SK-N-SH treated with all-trans-retinoic acid at 6 μM for 48 hours (cell line): ENCODE results near the gene IL17RD.

Source experiments
- ATAC-seq: fragments of 200-7000 bp; cut with Tn5 transposase; 3 replicates; pipeline ENCODE4 v1.9.1; 2020; ENCODE audit warnings: mild to moderate bottlenecking, moderate library complexity
- ARNTL ChIP-seq: fragments of 450-650 bp; formaldehyde crosslinking; IDR thresholded peaks from 2 replicates; pipeline ENCODE4 v1.5.0; 2020; ENCODE audit warnings: low read depth, mild to moderate bottlenecking, moderate library complexity, borderline replicate concordance
- BACH2 ChIP-seq: fragments of 250-450 bp; sonication (Bioruptor Pico); IDR thresholded peaks from 2 replicates; pipeline ENCODE4 v1.9.0; 2021; ENCODE audit warnings: mild to moderate bottlenecking, borderline replicate concordance
- CREB5 ChIP-seq: fragments of 250-450 bp; sonication (Bioruptor Pico); IDR thresholded peaks from 2 replicates; pipeline ENCODE4 v1.5.1; 2020; ENCODE audit warnings: low read depth, mild to moderate bottlenecking, moderate library complexity
- CSDC2 ChIP-seq: fragments of 250-450 bp; sonication (Bioruptor Pico); IDR thresholded peaks from 2 replicates; pipeline ENCODE4 v1.5.0; 2020; ENCODE audit warnings: mild to moderate bottlenecking, moderate library complexity
- CSRNP3 ChIP-seq: fragments of 250-450 bp; sonication (Bioruptor Pico); IDR thresholded peaks from 2 replicates; pipeline ENCODE4 v1.5.1; 2021; ENCODE audit warnings: mild to moderate bottlenecking, moderate library complexity
- ESRRG ChIP-seq: fragments of 250-450 bp; sonication (Bioruptor Pico); IDR thresholded peaks from 2 replicates; pipeline ENCODE4 v1.6.1; 2021; ENCODE audit warnings: mild to moderate bottlenecking
- GLIS3 ChIP-seq: fragments of 250-450 bp; sonication (Bioruptor Pico); IDR thresholded peaks from 2 replicates; pipeline ENCODE4 v1.5.0; 2020; ENCODE audit warnings: mild to moderate bottlenecking, moderate library complexity
- ISL1 ChIP-seq: fragments of 250-450 bp; sonication (Bioruptor Pico); IDR thresholded peaks from 2 replicates; pipeline ENCODE4 v2.1.2; 2022; ENCODE audit warnings: mild to moderate bottlenecking, moderate library complexity
- OSR1 ChIP-seq: fragments of 250-450 bp; sonication (Bioruptor Pico); IDR thresholded peaks from 2 replicates; pipeline ENCODE4 v1.8.0; 2022; ENCODE audit warnings: moderate library complexity, mild to moderate bottlenecking, inconsistent platforms
- PATZ1 ChIP-seq: fragments of 250-450 bp; sonication (Bioruptor Pico); IDR thresholded peaks from 2 replicates; pipeline ENCODE4 v1.8.0; 2020; ENCODE audit warnings: mild to moderate bottlenecking, moderate library complexity, borderline replicate concordance
- PPARA ChIP-seq: fragments of 250-450 bp; sonication (Bioruptor Pico); IDR thresholded peaks from 2 replicates; pipeline ENCODE4 v1.5.0; 2020; ENCODE audit warnings: mild to moderate bottlenecking, borderline replicate concordance
- RARB ChIP-seq: fragments of 250-450 bp; sonication (Bioruptor Pico); IDR thresholded peaks from 2 replicates; pipeline ENCODE4 v1.8.0; 2021; ENCODE audit warnings: mild to moderate bottlenecking, moderate library complexity
- SNAI2 ChIP-seq: fragments of 250-450 bp; sonication (Bioruptor Pico); IDR thresholded peaks from 2 replicates; pipeline ENCODE4 v1.5.0; 2020; ENCODE audit warnings: mild to moderate bottlenecking, moderate library complexity
- TCF4 ChIP-seq: fragments of 250-450 bp; sonication (Bioruptor Pico); IDR thresholded peaks from 2 replicates; pipeline ENCODE4 v1.8.0; 2021; ENCODE audit warnings: mild to moderate bottlenecking, moderate library complexity, borderline replicate concordance
- TOX ChIP-seq: fragments of 250-450 bp; sonication (Bioruptor Pico); IDR thresholded peaks from 2 replicates; pipeline ENCODE4 v1.8.0; 2021; ENCODE audit warnings: mild to moderate bottlenecking, moderate library complexity, borderline replicate concordance
- ZC3H10 ChIP-seq: fragments of 250-450 bp; sonication (Bioruptor Pico); IDR thresholded peaks from 2 replicates; pipeline ENCODE4 v1.5.1; 2021; ENCODE audit warnings: mild to moderate bottlenecking, moderate library complexity
- ZFP3 ChIP-seq: fragments of 250-450 bp; sonication (Bioruptor Pico); IDR thresholded peaks from 2 replicates; pipeline ENCODE4 v1.5.0; 2020; ENCODE audit warnings: mild to moderate bottlenecking, moderate library complexity
- ZFP30 ChIP-seq: fragments of 450-650 bp; formaldehyde crosslinking; IDR thresholded peaks from 2 replicates; pipeline ENCODE4 v1.5.0; 2022; ENCODE audit warnings: mild to moderate bottlenecking, moderate library complexity
- ZNF565 ChIP-seq: fragments of 450-650 bp; formaldehyde crosslinking; conservative IDR thresholded peaks from 2 replicates; pipeline ENCODE4 v1.5.0; 2020; ENCODE audit warnings: low read depth, mild to moderate bottlenecking, moderate library complexity
- ZNF70 ChIP-seq: fragments of 450-650 bp; formaldehyde crosslinking; IDR thresholded peaks from 2 replicates; pipeline ENCODE4 v1.5.0; 2020; ENCODE audit warnings: mild to moderate bottlenecking, moderate library complexity
- ZNF8 ChIP-seq: fragments of 450-650 bp; formaldehyde crosslinking; IDR thresholded peaks from 2 replicates; pipeline ENCODE4 v1.5.0; 2020; ENCODE audit warnings: mild to moderate bottlenecking, moderate library complexity
- TF ChIP-seq, protein P1 (sequence below): fragments of 250-450 bp; sonication (Bioruptor Pico); IDR thresholded peaks from 2 replicates; pipeline ENCODE4 v1.5.0; 2020; ENCODE audit warnings: mild to moderate bottlenecking, moderate library complexity

The IL17RD gene

GRCh38 chr3:57130571-57131209, 34.5 kb downstream of the IL17RD start:
- TF ChIP-seq PATZ1 (CRISPR knock-in tag) (no peak), ZNF565 (peak; percentile 73; the same call in 1 of the 2 replicates), ZNF8 (peak; percentile 22; the same call in 1 of the 2 replicates), SNAI2 (CRISPR knock-in tag) (no peak), TOX (no peak), CSRNP3 (peak; percentile 50; the same call in 1 of the 2 replicates), ESRRG (no peak), ZC3H10 (CRISPR knock-in tag) (no peak), ARNTL (CRISPR knock-in tag) (0 out of 2 replicates have a peak, but pooled peaks have one; percentile 32), RARB (CRISPR knock-in tag) (no peak), PPARA (CRISPR knock-in tag) (0 out of 2 replicates have a peak, but pooled peaks have one; percentile 16), BACH2 (CRISPR knock-in tag) (no peak), OSR1 (CRISPR knock-in tag) (no peak), GLIS3 (CRISPR knock-in tag) (no peak), CREB5 (CRISPR knock-in tag) (no peak), ZNF70 (CRISPR knock-in tag) (peak; percentile 6; the same call in 1 of the 2 replicates), ZFP3 (CRISPR knock-in tag) (no peak), TCF4 (CRISPR knock-in tag) (peak; percentile 93), ZFP30 (CRISPR knock-in tag) (no peak), ISL1 (CRISPR knock-in tag) (no peak)
- TF ChIP-seq, protein P1, sequence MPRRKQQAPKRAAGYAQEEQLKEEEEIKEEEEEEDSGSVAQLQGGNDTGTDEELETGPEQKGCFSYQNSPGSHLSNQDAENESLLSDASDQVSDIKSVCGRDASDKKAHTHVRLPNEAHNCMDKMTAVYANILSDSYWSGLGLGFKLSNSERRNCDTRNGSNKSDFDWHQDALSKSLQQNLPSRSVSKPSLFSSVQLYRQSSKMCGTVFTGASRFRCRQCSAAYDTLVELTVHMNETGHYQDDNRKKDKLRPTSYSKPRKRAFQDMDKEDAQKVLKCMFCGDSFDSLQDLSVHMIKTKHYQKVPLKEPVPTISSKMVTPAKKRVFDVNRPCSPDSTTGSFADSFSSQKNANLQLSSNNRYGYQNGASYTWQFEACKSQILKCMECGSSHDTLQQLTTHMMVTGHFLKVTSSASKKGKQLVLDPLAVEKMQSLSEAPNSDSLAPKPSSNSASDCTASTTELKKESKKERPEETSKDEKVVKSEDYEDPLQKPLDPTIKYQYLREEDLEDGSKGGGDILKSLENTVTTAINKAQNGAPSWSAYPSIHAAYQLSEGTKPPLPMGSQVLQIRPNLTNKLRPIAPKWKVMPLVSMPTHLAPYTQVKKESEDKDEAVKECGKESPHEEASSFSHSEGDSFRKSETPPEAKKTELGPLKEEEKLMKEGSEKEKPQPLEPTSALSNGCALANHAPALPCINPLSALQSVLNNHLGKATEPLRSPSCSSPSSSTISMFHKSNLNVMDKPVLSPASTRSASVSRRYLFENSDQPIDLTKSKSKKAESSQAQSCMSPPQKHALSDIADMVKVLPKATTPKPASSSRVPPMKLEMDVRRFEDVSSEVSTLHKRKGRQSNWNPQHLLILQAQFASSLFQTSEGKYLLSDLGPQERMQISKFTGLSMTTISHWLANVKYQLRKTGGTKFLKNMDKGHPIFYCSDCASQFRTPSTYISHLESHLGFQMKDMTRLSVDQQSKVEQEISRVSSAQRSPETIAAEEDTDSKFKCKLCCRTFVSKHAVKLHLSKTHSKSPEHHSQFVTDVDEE = peak; percentile 84
- ATAC-seq = no peak

DNA sequence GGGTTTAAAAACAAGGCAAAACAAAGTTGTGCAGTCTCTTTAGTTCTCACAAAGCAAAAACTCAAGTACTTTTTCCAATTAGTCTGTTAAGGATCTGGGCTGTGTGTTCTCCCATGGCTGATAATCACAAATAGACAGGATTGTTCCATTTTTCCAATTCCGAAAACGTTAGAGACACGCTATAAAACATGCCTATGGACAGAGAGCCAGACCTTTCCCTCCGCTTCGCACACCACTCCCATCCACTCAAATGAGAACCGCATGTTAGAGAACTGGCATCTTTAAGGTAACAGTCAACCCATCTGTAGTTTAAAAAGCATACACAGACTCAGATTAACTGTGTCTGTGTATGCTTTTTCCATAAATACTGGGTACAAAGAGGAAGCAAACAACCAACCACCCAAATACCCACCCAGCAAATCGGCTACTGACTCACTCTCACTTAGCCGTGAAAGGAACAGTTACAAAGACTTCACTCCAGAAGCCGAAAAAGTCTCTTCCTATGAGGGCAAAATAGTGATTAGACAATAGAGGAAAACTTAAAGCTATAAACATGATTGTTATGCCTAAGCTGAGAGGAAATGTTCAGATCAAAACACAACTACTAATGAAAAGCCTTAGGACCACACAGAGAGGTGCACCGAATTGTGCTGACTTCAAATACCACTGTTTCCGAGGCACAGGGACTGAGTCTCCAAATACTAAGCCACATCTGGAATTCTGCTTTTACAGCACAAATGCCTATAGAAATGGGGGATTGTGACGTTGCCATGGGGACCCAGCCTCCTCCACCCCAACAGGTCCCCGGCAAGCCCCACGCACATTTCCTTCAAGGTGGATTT, 36.1 kb downstream of the IL17RD start:
- TF ChIP-seq CREB5 (CRISPR knock-in tag) (no peak), PPARA (CRISPR knock-in tag) (no peak), ZNF8 (0 out of 2 replicates have a peak, but pooled peaks have one; percentile 17), ISL1 (CRISPR knock-in tag) (no peak), ZNF565 (no peak), CSDC2 (0 out of 2 replicates have a peak, but pooled peaks have one; percentile 8), RARB (CRISPR knock-in tag) (no peak), ESRRG (no peak)
- TF ChIP-seq, protein P1 = peak; percentile 13; the same call in 1 of the 2 replicates

More for the DNA sequence above, 36.1 kb downstream of the IL17RD start:
- peak; percentile 47 for ATAC-seq
